ENCODE results near the gene THUMPD3.

THUMPD3 gene

DNA sequence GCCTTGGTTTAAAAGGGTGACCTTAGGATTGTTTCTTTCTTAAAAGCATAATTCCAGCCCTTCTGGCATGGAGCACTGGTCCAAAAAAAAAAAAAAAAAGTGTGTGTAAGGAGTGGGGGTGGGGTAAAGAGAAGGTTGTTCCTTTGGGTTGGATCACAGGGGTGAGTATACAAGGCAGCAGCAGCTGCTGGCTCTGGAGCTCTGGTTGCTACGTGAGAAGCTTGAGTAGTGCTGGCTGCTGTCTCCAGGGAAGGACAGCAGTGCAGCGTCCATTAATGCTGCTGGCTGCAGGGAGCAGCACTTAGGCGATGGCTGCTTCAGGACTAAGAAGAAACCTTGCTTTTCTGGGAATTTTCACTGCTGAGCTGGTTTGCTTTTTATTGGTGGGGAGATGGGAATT is 36.9 kb downstream of the THUMPD3 start:
- TF ChIP-seq, protein P1, sequence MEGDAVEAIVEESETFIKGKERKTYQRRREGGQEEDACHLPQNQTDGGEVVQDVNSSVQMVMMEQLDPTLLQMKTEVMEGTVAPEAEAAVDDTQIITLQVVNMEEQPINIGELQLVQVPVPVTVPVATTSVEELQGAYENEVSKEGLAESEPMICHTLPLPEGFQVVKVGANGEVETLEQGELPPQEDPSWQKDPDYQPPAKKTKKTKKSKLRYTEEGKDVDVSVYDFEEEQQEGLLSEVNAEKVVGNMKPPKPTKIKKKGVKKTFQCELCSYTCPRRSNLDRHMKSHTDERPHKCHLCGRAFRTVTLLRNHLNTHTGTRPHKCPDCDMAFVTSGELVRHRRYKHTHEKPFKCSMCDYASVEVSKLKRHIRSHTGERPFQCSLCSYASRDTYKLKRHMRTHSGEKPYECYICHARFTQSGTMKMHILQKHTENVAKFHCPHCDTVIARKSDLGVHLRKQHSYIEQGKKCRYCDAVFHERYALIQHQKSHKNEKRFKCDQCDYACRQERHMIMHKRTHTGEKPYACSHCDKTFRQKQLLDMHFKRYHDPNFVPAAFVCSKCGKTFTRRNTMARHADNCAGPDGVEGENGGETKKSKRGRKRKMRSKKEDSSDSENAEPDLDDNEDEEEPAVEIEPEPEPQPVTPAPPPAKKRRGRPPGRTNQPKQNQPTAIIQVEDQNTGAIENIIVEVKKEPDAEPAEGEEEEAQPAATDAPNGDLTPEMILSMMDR (IDR thresholded peaks at IDR 0.05; ENCODE audit: control insufficient read depth, insufficient read depth, low read depth, low read length, missing control alignments) = no peak
- peak overlapping the region; percentile 61 for H3K4me3 ChIP-seq (ENCODE audit: control insufficient read depth, low read depth, low read length)
- peak; percentile 84 for DNase-seq (ENCODE audit: low read depth)

DNA sequence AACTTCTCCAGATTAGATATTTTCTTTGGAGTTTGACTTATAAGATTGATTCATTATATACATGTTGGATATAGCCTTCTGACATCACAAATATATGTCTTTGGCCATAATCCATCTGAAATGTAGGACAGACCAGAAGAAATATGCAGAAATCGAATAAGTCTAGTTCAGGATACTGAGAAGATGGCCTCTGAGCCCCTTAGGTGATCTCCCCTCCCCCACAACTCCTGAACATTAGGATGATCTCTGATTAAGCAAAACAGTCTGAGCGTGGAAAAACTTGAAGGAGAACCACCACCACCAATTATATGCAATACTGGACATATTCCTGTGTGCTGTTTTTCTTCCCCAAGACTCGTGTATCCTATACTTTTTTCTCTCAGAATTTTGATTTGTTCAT is 37.8 kb downstream of the THUMPD3 start:
- TF ChIP-seq, protein P1 (IDR thresholded peaks at IDR 0.05; ENCODE audit: control insufficient read depth, insufficient read depth, low read depth, low read length, missing control alignments) = no peak
- H3K4me3 ChIP-seq (ENCODE audit: control insufficient read depth, low read depth, low read length) = peak overlapping the region; percentile 9

DNA sequence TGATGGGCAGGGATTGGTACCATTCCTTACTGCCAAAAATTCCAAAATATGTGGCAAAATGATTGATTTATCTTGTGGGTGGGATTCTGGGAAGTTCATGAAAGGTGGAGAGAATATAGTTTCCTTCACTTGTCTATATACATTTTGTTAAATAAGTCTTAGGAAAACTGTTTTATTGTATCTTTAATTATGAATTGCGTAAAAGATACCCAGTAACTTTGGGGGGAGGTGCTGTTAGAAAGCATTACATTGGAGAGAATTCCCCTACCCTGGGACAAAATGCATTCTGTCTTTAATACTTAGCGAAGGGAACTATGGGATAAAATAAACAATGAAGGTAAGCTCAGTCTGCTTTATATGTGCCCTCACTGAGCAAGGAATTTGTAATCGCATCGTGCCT is 39.1 kb downstream of the THUMPD3 start:
- TF ChIP-seq, protein P1 (IDR thresholded peaks at IDR 0.05; ENCODE audit: control insufficient read depth, insufficient read depth, low read depth, low read length, missing control alignments) = no peak
- DNase-seq (ENCODE audit: low read depth) = no peak
- no peak overlapping the region for H3K4me3 ChIP-seq (ENCODE audit: control insufficient read depth, low read depth, low read length)

More for the DNA sequence above, 37.8 kb downstream of the THUMPD3 start:
- no peak for DNase-seq (ENCODE audit: low read depth)

DNA sequence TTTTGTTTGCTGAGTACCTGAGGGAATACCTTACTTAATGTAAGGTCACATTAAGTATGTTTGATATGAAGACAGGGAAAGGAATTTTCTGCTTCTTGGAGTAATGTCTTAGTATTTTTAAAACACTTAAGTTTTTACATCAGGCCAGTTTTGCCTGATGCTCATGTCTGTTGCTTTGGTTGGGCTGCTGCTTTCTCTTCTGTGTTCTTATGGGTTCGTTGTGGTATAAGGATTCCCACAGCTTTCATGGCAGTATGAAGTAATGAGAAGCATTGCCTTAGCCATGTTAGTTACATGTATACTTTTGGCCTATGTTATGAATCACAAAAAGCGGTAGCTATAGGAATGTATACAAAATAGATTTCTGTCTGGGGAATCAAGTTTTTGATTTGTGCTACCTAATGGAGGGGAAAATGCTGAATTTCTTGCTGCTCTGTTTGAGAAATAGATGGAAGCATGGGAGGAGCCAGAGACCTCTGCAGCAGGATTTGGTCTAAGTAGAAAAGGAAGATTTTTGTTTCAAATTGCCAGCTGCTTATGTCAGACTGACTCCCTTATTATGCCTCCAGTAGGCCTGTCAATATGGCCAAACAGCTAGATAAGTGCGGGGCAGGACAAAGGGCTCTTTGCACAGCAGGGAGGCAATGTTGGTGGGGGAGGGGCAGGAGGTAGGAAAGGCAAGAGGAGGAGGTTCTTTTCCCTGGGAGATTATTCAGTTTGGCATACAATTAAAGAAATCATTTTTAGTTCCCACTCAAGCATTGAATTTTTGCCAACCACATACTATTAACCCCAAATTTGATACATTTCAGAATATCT is 39.8 kb downstream of the THUMPD3 start:
- no peak for DNase-seq (ENCODE audit: low read depth)
- no peak overlapping the region for H3K4me3 ChIP-seq (ENCODE audit: control insufficient read depth, low read depth, low read length)
- TF ChIP-seq, protein P1 (IDR thresholded peaks at IDR 0.05; ENCODE audit: control insufficient read depth, insufficient read depth, low read depth, low read length, missing control alignments) = no peak

DNA sequence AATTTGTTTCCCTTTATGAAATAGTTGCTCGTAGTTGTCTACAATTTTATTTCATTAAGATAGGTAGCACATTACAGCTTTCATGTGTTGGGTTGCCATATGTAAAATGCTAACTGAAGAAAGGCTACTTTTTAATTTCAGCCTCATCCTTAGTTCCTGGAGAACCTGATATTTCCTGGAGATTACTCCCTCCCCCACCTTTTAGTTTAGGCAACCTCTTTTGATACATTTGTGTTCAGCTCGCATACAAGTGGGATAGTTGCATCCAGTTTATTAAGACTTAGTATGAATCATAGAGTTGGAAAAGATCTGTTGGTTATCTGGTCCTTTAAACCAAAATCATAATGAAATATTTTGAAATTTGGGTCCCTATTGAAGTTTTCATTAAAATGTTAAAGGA is 40.6 kb downstream of the THUMPD3 start:
- no peak for DNase-seq (ENCODE audit: low read depth)
- no peak overlapping the region for H3K4me3 ChIP-seq (ENCODE audit: control insufficient read depth, low read depth, low read length)
- TF ChIP-seq, protein P1 (IDR thresholded peaks at IDR 0.05; ENCODE audit: control insufficient read depth, insufficient read depth, low read depth, low read length, missing control alignments) = no peak

DNA sequence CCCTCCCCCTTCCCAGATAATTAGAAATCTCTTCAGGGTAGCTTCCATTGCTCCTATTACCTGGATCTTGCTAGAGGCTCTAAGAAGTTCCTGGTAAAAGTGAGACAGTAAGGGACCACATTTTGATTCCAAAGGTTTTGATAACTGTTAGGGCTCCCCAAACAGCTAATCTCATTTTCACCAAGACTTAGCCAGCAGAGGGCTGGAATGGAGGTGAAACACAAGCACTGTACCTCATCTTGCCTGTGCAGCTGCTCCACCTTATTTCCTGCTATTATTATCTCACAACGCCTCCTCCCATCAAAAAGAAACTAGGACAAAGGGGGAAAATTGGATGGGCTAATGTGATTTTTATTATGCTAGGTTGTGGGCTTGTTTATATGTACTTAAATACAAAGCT is 41.8 kb downstream of the THUMPD3 start:
- no peak overlapping the region for H3K4me3 ChIP-seq (ENCODE audit: control insufficient read depth, low read depth, low read length)
- TF ChIP-seq, protein P1 (IDR thresholded peaks at IDR 0.05; ENCODE audit: control insufficient read depth, insufficient read depth, low read depth, low read length, missing control alignments) = peak; percentile 2
- no peak for DNase-seq (ENCODE audit: low read depth)
